HepG2 (cell line): ENCODE data around the gene HSCB. TPM values are rescaled to one million over a fixed set of nuclear protein-coding genes. Genes with fewer than 3 reads are reported as not detected.

ENCODE experiments used
- AKNA ChIP-seq: sonication (generic); formaldehyde crosslinking; IDR thresholded peaks from 2 replicates; pipeline ENCODE4 v1.4.0; 2020; ENCODE audit warnings: missing genetic modification reagents, borderline replicate concordance
- ATM ChIP-seq: fragments of 450-650 bp; IDR thresholded peaks from 2 replicates; pipeline ENCODE4 v1.7.1; 2017; ENCODE audit warnings: mild to moderate bottlenecking, borderline replicate concordance
- BHLHE40 ChIP-seq: IDR thresholded peaks from 2 replicates; pipeline ENCODE4 v1.6.1; 2011; ENCODE audit warnings: low read length, improper control_type of control experiment
- ELF1 ChIP-seq: sonication (generic); formaldehyde crosslinking; IDR thresholded peaks from 2 replicates; pipeline ENCODE4 v1.4.0; 2020; ENCODE audit warnings: missing genetic modification reagents
- GZF1 ChIP-seq: sonication (generic); formaldehyde crosslinking; IDR thresholded peaks from 2 replicates; pipeline ENCODE4 v1.5.1; 2020; ENCODE audit warnings: mild to moderate bottlenecking, missing genetic modification reagents
- HMGA1 ChIP-seq: sonication (generic); formaldehyde crosslinking; conservative IDR thresholded peaks from 2 replicates; pipeline ENCODE4 v1.4.0; 2020; ENCODE audit warnings: missing genetic modification reagents
- MBD4 ChIP-seq: IDR thresholded peaks from 2 replicates; pipeline ENCODE4 v1.6.1; 2012; ENCODE audit warnings: low read length, inconsistent platforms, borderline replicate concordance
- MXD3 ChIP-seq: IDR thresholded peaks from 2 replicates; pipeline ENCODE4 v1.6.1; 2016; ENCODE audit warnings: mild to moderate bottlenecking, missing biosample characterization, missing genetic modification reagents
- NCOA2 ChIP-seq: sonication (generic); formaldehyde crosslinking; IDR thresholded peaks from 2 replicates; pipeline ENCODE4 v1.8.0; 2022; ENCODE audit warnings: inconsistent platforms
- NFATC3 ChIP-seq: sonication (generic); formaldehyde crosslinking; IDR thresholded peaks from 2 replicates; pipeline ENCODE4 v1.5.1; 2020; ENCODE audit warnings: mild to moderate bottlenecking, missing genetic modification reagents
- PCBP1 ChIP-seq: fragments of 200-400 bp; formaldehyde crosslinking; IDR thresholded peaks from 2 replicates; pipeline ENCODE4 v1.6.1; 2017; ENCODE audit warnings: mild to moderate bottlenecking, low read depth, low read length, borderline replicate concordance
- ZFY ChIP-seq: sonication (generic); formaldehyde crosslinking; IDR thresholded peaks from 2 replicates; pipeline ENCODE4 v1.4.0; 2020; ENCODE audit warnings: missing genetic modification reagents
- ZSCAN5A ChIP-seq: sonication (generic); formaldehyde crosslinking; IDR thresholded peaks from 2 replicates; pipeline ENCODE4 v1.8.0; 2022; ENCODE audit warnings: mild to moderate bottlenecking, missing genetic modification reagents, borderline replicate concordance
- polyA plus RNA-seq, 8 experiments: library from polyadenylated mRNA; depleted of rRNA in 3 of 8; stranded (reverse) in 7 of 8; unstranded in 1 of 8; fragments of >200 nt; fragmentation: Illumina TruSeq in 4 of 8; extraction: Trizol in 4 of 8; gene quantifications; 2 replicates each; pipeline versions ENCODE4 v1.2.1 to v1.2.3, GENCODE V29; 2011 to 2016; ENCODE audit warnings: low read depth in 4 of 8, missing spikeins in 1 of 8, mixed read lengths in 1 of 8; ENCODE audit not compliant: insufficient read depth in 1 of 8
- total RNA-seq, 5 experiments: library from RNA; depleted of rRNA; stranded (reverse); fragments of >200 nt; fragmentation: Illumina TruSeq; extraction: Trizol; gene quantifications; 2 replicates each; pipeline ENCODE4 v1.2.3, GENCODE V29; 2016; ENCODE audit warnings: low read depth in 1 of 5
- TF ChIP-seq, protein P1 (sequence below): sonication (generic); formaldehyde crosslinking; IDR thresholded peaks from 2 replicates; pipeline ENCODE4 v1.5.0; 2020; ENCODE audit warnings: missing genetic modification reagents
- TF ChIP-seq, protein P2 (sequence below): sonication (generic); formaldehyde crosslinking; IDR thresholded peaks from 2 replicates; pipeline ENCODE4 v1.4.0; 2020; ENCODE audit warnings: missing genetic modification reagents

HSCB gene
- total and polyA plus RNA-seq, 2 of the 13 experiments (the other 11 are each of a cell fraction or from before 2014, with no cell fraction given): 15.4 to 20.9 TPM

DNA sequence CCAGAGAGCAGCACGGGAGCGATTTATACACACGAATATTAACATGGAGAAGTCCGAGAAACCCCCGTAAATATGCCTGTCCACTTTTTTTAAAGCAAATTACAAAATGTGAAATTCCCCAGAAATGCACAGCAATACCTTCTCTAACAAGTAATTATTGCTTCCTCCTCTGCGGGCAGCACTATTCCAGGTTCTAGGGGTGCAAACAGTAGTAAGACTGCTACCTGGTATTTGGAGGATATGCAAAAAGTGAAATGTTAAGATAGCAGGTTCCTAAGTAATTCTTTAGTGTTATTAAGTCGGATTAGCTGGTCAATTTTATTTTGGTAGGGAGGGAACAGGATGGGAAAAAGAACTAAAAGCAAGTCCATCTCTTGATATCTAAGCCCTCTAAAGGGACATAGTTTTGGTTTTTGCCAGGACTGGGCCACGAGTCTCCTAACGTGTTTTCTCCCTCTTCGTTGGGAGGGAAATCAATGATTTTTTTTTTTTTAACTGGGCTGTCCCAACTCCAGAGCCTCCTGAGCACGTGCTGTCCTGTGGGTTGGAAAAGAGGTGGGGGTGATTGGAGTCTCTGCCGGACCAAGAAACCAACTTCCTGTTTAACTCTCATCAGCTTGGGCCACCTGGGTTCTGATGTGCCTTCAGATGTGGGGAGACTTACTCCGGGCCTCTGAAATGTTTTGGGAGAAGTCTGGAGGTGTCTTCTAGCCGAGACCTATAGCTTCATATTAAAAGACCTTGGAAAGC, 60.2 kb downstream of the HSCB start (continued):
- 0 out of 2 replicates have a peak, but pooled peaks have one; percentile 49 for TF ChIP-seq MXD3 (CRISPR knock-in tag)
- TF ChIP-seq, protein P1, sequence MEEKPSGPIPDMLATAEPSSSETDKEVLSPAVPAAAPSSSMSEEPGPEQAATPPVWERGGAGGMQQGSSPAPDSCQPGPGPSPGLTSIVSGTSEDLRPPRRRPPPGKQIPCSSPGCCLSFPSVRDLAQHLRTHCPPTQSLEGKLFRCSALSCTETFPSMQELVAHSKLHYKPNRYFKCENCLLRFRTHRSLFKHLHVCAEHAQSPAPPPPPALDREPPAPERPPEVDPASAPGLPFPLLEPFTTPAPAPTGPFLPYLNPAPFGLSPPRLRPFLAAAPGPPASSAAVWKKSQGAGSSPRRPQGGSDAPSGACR (CRISPR knock-in tag): no peak
- TF ChIP-seq, protein P2, sequence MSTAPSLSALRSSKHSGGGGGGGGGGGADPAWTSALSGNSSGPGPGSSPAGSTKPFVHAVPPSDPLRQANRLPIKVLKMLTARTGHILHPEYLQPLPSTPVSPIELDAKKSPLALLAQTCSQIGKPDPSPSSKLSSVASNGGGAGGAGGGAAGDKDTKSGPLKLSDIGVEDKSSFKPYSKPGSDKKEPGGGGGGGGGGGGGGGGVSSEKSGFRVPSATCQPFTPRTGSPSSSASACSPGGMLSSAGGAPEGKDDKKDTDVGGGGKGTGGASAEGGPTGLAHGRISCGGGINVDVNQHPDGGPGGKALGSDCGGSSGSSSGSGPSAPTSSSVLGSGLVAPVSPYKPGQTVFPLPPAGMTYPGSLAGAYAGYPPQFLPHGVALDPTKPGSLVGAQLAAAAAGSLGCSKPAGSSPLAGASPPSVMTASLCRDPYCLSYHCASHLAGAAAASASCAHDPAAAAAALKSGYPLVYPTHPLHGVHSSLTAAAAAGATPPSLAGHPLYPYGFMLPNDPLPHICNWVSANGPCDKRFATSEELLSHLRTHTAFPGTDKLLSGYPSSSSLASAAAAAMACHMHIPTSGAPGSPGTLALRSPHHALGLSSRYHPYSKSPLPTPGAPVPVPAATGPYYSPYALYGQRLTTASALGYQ: peak; percentile 31
- peak; percentile 59; the same call in 1 of the 2 replicates for TF ChIP-seq ZSCAN5A
- peak; percentile 67; the same call in 1 of the 2 replicates for TF ChIP-seq ELF1 (CRISPR knock-in tag)
- TF ChIP-seq PCBP1: no peak
- TF ChIP-seq NFATC3: peak; percentile 63; the same call in 1 of the 2 replicates
- TF ChIP-seq GZF1: peak; percentile 66; the same call in 1 of the 2 replicates
- peak; percentile 28; the same call in 1 of the 2 replicates for TF ChIP-seq AKNA (CRISPR knock-in tag)
- peak; percentile 61; the same call in 1 of the 2 replicates for TF ChIP-seq ZFY (CRISPR knock-in tag)
- peak; percentile 75; the same call in 1 of the 2 replicates for TF ChIP-seq MBD4
- TF ChIP-seq NCOA2 (CRISPR knock-in tag): peak; percentile 78
- TF ChIP-seq HMGA1: no peak
- TF ChIP-seq BHLHE40: peak; percentile 92
- TF ChIP-seq ATM: no peak
